GM12878 (cell line): Measurements from ENCODE around the gene KIF5C. TPM values are rescaled to one million over a fixed set of nuclear protein-coding genes. Genes with fewer than 3 reads are reported as not detected.

Source experiments
- ASH2L ChIP-seq: fragments of 300-600, 200-600 bp; sonication (generic); IDR thresholded peaks from 2 replicates; pipeline ENCODE4 v1.6.1; 2017; ENCODE audit warnings: low read depth, mild to moderate bottlenecking, borderline replicate concordance
- BMI1 ChIP-seq: fragments of 450-650 bp; IDR thresholded peaks from 2 replicates; pipeline ENCODE4 v1.6.1; 2016; ENCODE audit warnings: mild to moderate bottlenecking, moderate library complexity, borderline replicate concordance
- CBX3 ChIP-seq: fragments of 200-600 bp; sonication (generic); IDR thresholded peaks from 2 replicates; pipeline ENCODE4 v1.6.1; 2016; ENCODE audit warnings: low read depth, borderline replicate concordance
- CBX5 ChIP-seq: sonication (generic); IDR thresholded peaks from 2 replicates; pipeline ENCODE4 v1.6.1; 2016; ENCODE audit warnings: low read depth, moderate library complexity, mild to moderate bottlenecking, inconsistent platforms
- EP300 ChIP-seq, 2 experiments: fragments of 150-350 bp in 1 of 2; IDR thresholded peaks; 2 replicates each; pipeline ENCODE4 v1.6.1; 2011 to 2012; ENCODE audit warnings: low read depth in 2 of 2, low read length in 2 of 2, borderline replicate concordance in 1 of 2, improper control_type of control experiment in 1 of 2, inconsistent platforms in 1 of 2; ENCODE audit not compliant: control insufficient read depth in 1 of 2
- IKZF1 ChIP-seq: fragments of 450-650 bp; conservative IDR thresholded peaks from 2 replicates; pipeline ENCODE4 v1.6.1; 2017; ENCODE audit warnings: antibody characterized with exemption, mild to moderate bottlenecking
- IKZF2 ChIP-seq, 2 experiments: fragments of 450-650 bp; IDR thresholded peaks; 2 replicates each; pipeline ENCODE4 v1.6.1; 2017; ENCODE audit warnings: mild to moderate bottlenecking in 2 of 2, moderate library complexity in 2 of 2
- NFIC ChIP-seq: IDR thresholded peaks from 2 replicates; pipeline ENCODE4 v1.6.1; 2012; ENCODE audit warnings: low read depth, mild to moderate bottlenecking, inconsistent platforms, low read length, moderate library complexity
- NFYA ChIP-seq: IDR thresholded peaks from 2 replicates; pipeline ENCODE4 v1.6.1; 2011; ENCODE audit warnings: low read depth, mild to moderate bottlenecking, low read length, improper control_type of control experiment, borderline replicate concordance
- POU2F2 ChIP-seq: IDR thresholded peaks from 3 replicates; pipeline ENCODE4 v1.6.1; 2011; ENCODE audit warnings: low read depth, mild to moderate bottlenecking, low read length, borderline replicate concordance
- RCOR1 ChIP-seq: conservative IDR thresholded peaks from 2 replicates; pipeline ENCODE4 v1.6.1; 2012; ENCODE audit warnings: low read depth, low read length, improper control_type of control experiment
- ZNF384 ChIP-seq: IDR thresholded peaks from 2 replicates; pipeline ENCODE4 v1.6.1; 2012; ENCODE audit warnings: low read depth, mild to moderate bottlenecking, low read length, improper control_type of control experiment, borderline replicate concordance
- ZNF622 ChIP-seq: fragments of 450-650 bp; IDR thresholded peaks from 2 replicates; pipeline ENCODE4 v1.6.1; 2017; ENCODE audit warnings: mild to moderate bottlenecking, inconsistent platforms
- ZSCAN29 ChIP-seq: fragments of 450-650 bp; IDR thresholded peaks from 2 replicates; pipeline ENCODE4 v1.6.1; 2017; ENCODE audit warnings: mild to moderate bottlenecking, moderate library complexity
- polyA plus RNA-seq, 11 experiments: library from polyadenylated mRNA; depleted of rRNA in 4 of 11; unstranded in 6 of 11; stranded (reverse) in 5 of 11; fragments of >200 nt; fragmentation: Nextera tagmentation in 4 of 11; fragmentation: Illumina TruSeq in 1 of 11; extraction: Ambion mirVana in 4 of 11; extraction: Trizol in 1 of 11; gene quantifications; 1 replicate in 1 of 11; 2 replicates in 10 of 11; pipeline versions ENCODE4 v1.2.1 to v1.2.3, GENCODE V29; 2011 to 2016; ENCODE audit warnings: inconsistent platforms in 2 of 11, missing spikeins in 2 of 11, low read depth in 1 of 11
- total RNA-seq, 4 experiments: library from RNA; depleted of rRNA in 3 of 4; stranded (reverse); fragments of >200 nt in 3 of 4; fragmentation: Illumina TruSeq in 1 of 4; extraction: Trizol in 1 of 4; gene quantifications; 2 replicates each; pipeline versions ENCODE4 v1.2.1 to v1.2.3, GENCODE V29; 2013 to 2021
- TF ChIP-seq, protein P1 (sequence below): fragments of 450-650 bp; IDR thresholded peaks from 2 replicates; pipeline ENCODE4 v1.6.1; 2016; ENCODE audit warnings: mild to moderate bottlenecking
- TF ChIP-seq, protein P2 (sequence below): fragments of 450-650 bp; IDR thresholded peaks from 2 replicates; pipeline ENCODE4 v1.6.1; 2017; ENCODE audit warnings: mild to moderate bottlenecking, moderate library complexity
- TF ChIP-seq, protein P3 (sequence below): IDR thresholded peaks from 2 replicates; pipeline ENCODE4 v1.6.1; 2011; ENCODE audit warnings: low read depth, mild to moderate bottlenecking, low read length, moderate library complexity, borderline replicate concordance; ENCODE audit errors: extremely low read depth
- TF ChIP-seq, protein P4 (sequence below): fragments of 150-350 bp; IDR thresholded peaks from 2 replicates; pipeline ENCODE4 v1.6.1; 2016; ENCODE audit warnings: low read depth, low read length

KIF5C gene
- total and polyA plus RNA-seq, 10 of the 15 experiments (the other 5 are each of a cell fraction or from before 2014, with no cell fraction given) = 0.08 to 0.49 (median 0.24) TPM

DNA sequence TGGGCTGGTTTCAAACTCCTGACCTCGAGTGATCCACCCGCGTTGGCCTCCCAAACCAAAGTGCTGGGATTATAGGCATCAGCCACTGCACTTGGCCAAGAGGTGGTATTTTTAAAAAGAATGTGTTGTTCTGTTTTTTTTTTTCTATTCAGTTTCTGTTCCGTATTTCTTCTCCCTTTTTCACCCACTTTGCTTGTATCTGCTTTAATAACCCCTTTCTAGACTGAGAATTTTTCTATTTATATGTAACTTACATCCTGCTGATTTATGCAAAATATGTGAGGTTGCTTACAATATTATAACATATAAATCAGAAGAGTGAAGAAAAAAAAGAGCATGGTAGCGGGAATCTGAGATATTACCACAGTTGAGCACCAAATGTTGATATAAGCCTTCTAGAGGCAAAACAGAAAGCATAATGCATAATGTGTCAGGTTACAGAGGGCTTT, 146.3 kb downstream of the KIF5C start (continued):
- no peak; the same call in 1 of the 2 replicates for TF ChIP-seq IKZF1
- peak; percentile 55; the same call in 2 of the 3 replicates for TF ChIP-seq POU2F2
- TF ChIP-seq ZSCAN29 = no peak
- TF ChIP-seq CBX3 = no peak
- TF ChIP-seq, protein P1, sequence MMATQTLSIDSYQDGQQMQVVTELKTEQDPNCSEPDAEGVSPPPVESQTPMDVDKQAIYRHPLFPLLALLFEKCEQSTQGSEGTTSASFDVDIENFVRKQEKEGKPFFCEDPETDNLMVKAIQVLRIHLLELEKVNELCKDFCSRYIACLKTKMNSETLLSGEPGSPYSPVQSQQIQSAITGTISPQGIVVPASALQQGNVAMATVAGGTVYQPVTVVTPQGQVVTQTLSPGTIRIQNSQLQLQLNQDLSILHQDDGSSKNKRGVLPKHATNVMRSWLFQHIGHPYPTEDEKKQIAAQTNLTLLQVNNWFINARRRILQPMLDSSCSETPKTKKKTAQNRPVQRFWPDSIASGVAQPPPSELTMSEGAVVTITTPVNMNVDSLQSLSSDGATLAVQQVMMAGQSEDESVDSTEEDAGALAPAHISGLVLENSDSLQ = no peak
- TF ChIP-seq, protein P2, sequence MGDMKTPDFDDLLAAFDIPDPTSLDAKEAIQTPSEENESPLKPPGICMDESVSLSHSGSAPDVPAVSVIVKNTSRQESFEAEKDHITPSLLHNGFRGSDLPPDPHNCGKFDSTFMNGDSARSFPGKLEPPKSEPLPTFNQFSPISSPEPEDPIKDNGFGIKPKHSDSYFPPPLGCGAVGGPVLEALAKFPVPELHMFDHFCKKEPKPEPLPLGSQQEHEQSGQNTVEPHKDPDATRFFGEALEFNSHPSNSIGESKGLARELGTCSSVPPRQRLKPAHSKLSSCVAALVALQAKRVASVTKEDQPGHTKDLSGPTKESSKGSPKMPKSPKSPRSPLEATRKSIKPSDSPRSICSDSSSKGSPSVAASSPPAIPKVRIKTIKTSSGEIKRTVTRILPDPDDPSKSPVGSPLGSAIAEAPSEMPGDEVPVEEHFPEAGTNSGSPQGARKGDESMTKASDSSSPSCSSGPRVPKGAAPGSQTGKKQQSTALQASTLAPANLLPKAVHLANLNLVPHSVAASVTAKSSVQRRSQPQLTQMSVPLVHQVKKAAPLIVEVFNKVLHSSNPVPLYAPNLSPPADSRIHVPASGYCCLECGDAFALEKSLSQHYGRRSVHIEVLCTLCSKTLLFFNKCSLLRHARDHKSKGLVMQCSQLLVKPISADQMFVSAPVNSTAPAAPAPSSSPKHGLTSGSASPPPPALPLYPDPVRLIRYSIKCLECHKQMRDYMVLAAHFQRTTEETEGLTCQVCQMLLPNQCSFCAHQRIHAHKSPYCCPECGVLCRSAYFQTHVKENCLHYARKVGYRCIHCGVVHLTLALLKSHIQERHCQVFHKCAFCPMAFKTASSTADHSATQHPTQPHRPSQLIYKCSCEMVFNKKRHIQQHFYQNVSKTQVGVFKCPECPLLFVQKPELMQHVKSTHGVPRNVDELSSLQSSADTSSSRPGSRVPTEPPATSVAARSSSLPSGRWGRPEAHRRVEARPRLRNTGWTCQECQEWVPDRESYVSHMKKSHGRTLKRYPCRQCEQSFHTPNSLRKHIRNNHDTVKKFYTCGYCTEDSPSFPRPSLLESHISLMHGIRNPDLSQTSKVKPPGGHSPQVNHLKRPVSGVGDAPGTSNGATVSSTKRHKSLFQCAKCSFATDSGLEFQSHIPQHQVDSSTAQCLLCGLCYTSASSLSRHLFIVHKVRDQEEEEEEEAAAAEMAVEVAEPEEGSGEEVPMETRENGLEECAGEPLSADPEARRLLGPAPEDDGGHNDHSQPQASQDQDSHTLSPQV = no peak
- TF ChIP-seq, protein P3, sequence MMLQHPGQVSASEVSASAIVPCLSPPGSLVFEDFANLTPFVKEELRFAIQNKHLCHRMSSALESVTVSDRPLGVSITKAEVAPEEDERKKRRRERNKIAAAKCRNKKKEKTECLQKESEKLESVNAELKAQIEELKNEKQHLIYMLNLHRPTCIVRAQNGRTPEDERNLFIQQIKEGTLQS = no peak
- TF ChIP-seq NFYA = no peak
- 0 out of 2 replicates have a peak, but pooled peaks have one; percentile 52 for TF ChIP-seq ASH2L
- TF ChIP-seq RCOR1 = peak; percentile 68; the same call in 1 of the 2 replicates
- TF ChIP-seq, protein P4, sequence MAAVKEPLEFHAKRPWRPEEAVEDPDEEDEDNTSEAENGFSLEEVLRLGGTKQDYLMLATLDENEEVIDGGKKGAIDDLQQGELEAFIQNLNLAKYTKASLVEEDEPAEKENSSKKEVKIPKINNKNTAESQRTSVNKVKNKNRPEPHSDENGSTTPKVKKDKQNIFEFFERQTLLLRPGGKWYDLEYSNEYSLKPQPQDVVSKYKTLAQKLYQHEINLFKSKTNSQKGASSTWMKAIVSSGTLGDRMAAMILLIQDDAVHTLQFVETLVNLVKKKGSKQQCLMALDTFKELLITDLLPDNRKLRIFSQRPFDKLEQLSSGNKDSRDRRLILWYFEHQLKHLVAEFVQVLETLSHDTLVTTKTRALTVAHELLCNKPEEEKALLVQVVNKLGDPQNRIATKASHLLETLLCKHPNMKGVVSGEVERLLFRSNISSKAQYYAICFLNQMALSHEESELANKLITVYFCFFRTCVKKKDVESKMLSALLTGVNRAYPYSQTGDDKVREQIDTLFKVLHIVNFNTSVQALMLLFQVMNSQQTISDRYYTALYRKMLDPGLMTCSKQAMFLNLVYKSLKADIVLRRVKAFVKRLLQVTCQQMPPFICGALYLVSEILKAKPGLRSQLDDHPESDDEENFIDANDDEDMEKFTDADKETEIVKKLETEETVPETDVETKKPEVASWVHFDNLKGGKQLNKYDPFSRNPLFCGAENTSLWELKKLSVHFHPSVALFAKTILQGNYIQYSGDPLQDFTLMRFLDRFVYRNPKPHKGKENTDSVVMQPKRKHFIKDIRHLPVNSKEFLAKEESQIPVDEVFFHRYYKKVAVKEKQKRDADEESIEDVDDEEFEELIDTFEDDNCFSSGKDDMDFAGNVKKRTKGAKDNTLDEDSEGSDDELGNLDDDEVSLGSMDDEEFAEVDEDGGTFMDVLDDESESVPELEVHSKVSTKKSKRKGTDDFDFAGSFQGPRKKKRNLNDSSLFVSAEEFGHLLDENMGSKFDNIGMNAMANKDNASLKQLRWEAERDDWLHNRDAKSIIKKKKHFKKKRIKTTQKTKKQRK = no peak
- TF ChIP-seq EP300 (IDR thresholded peaks at IDR 0.05; ENCODE audit: borderline replicate concordance in 1 of 2, control insufficient read depth in 1 of 2, low read depth in 2 of 2, low read length in 2 of 2) = peak; percentile 73 to 75
- no peak; the same call in 1 of the 2 replicates for TF ChIP-seq BMI1
- TF ChIP-seq ZNF384 = peak; percentile 96
- TF ChIP-seq CBX5 = 0 out of 2 replicates have a peak, but pooled peaks have one; percentile 28
- peak; percentile 92 for TF ChIP-seq NFIC
- peak; percentile 86 to 87 for TF ChIP-seq IKZF2 (IDR thresholded peaks at IDR 0.05)
- no peak for TF ChIP-seq ZNF622
